Kidney epithelial cell (primary cell): ENCODE measurements around the gene ALDH5A1. TPM values are rescaled to one million over a fixed set of nuclear protein-coding genes. Genes with fewer than 3 reads are reported as not detected.

ENCODE experiments used
- DNase-seq: peaks from one replicate; pipeline ENCODE4 v3.0.0-alpha.2; 2010; ENCODE audit warnings: low read depth
- H3K27me3 ChIP-seq: 2 replicates; pipeline ENCODE4 v1.6.0; 2011; ENCODE audit warnings: low read length; ENCODE audit not compliant: control insufficient read depth, insufficient read depth
- H3K36me3 ChIP-seq: 2 replicates; pipeline ENCODE4 v1.5.1; 2011; ENCODE audit warnings: low read length; ENCODE audit not compliant: control insufficient read depth, insufficient read depth
- H3K4me3 ChIP-seq: 2 replicates; pipeline ENCODE4 v1.5.1; 2011; ENCODE audit warnings: low read depth, mild to moderate bottlenecking, control low read depth, low read length
- CTCF ChIP-seq: IDR thresholded peaks from 2 replicates; pipeline ENCODE4 v1.5.1; 2011; ENCODE audit warnings: mild to moderate bottlenecking, moderate library complexity, low read length, control low read depth, inconsistent platforms; ENCODE audit not compliant: insufficient read depth, poor library complexity, severe bottlenecking
- total RNA-seq: library from RNA; depleted of rRNA; stranded (reverse); fragments of >200 nt; gene quantifications from 2 replicates; pipeline ENCODE4 v1.2.3, GENCODE V29; 2015

ALDH5A1 gene
- total RNA-seq, 1 donor from 2014 or later: 7.7 TPM

- no peak for DNase-seq
- TF ChIP-seq CTCF: no peak
- H3K36me3 ChIP-seq: no peaks in the 10 kb centered on the region
Measured at GRCh38 chr6:24543683-24544082, 48.9 kb downstream of the ALDH5A1 start.

GRCh38 chr6:24545183-24545582 lies 50.4 kb downstream of the ALDH5A1 start:
- no peak for DNase-seq
- TF ChIP-seq CTCF: no peak
- H3K36me3 ChIP-seq: no peaks in the 10 kb centered on the region
- peaks cover 2% of the 10 kb centered on the region for H3K27me3 ChIP-seq
- no peak overlapping the region for H3K4me3 ChIP-seq

More at GRCh38 chr6:24543683-24544082, 48.9 kb downstream of the ALDH5A1 start:
- Histone ChIP-seq H3K4me3 (no peak overlapping the region), H3K27me3 (peaks cover 2% of the 10 kb centered on the region)

- Histone ChIP-seq H3K36me3 (no peaks in the 10 kb centered on the region), H3K4me3 (no peak overlapping the region), H3K27me3 (peaks cover 2% of the 10 kb centered on the region)
- TF ChIP-seq CTCF: no peak
- DNase-seq: no peak
Measured at GRCh38 chr6:24545691-24546090, 50.9 kb downstream of the ALDH5A1 start.

- no peaks in the 10 kb centered on the region for H3K36me3 ChIP-seq
- H3K27me3 ChIP-seq: peaks cover 2% of the 10 kb centered on the region
- no peak overlapping the region for H3K4me3 ChIP-seq
- TF ChIP-seq CTCF: no peak
- DNase-seq: no peak
Measured at GRCh38 chr6:24546439-24546838, 51.7 kb downstream of the ALDH5A1 start.

GRCh38 chr6:24547243-24547642 lies 52.5 kb downstream of the ALDH5A1 start:
- no peak for DNase-seq
- Histone ChIP-seq H3K27me3 (peaks cover 2% of the 10 kb centered on the region), H3K4me3 (no peak overlapping the region), H3K36me3 (no peaks in the 10 kb centered on the region)
- no peak for TF ChIP-seq CTCF

GRCh38 chr6:24549158-24549557 lies 54.4 kb downstream of the ALDH5A1 start:
- TF ChIP-seq CTCF: no peak
- DNase-seq: no peak
- Histone ChIP-seq H3K27me3 (peaks cover 2% of the 10 kb centered on the region), H3K4me3 (no peak overlapping the region), H3K36me3 (no peaks in the 10 kb centered on the region)
